ENCODE results near the gene NUAK1. TPM values are rescaled to one million over a fixed set of nuclear protein-coding genes. Genes with fewer than 3 reads are reported as not detected.

NUAK1 gene
- total RNA-seq, 1 experiment from 2014 or later, result 7.9 TPM

GRCh38 chr12:106072751-106073150, 66.0 kb downstream of the NUAK1 start:
- ChIA-PET POLR2A (ENCODE audit: unreplicated experiment) (no interaction called here), CTCF (no interaction called here)
- Histone ChIP-seq H3K9me3 (ENCODE audit: insufficient read depth, low read depth) (no peaks in the 10 kb centered on the region), H3K36me3 (ENCODE audit: low read depth) (peaks cover 17% of the 10 kb centered on the region), H3K4me2 (no peak overlapping the region), H2AFZ (no peak overlapping the region), H3K79me2 (ENCODE audit: low read depth) (no peaks in the 10 kb centered on the region), H3K4me3 (no peak overlapping the region), H3F3A (ENCODE audit: insufficient read depth, low read depth) (no peaks in the 10 kb centered on the region), H3K27me3 (ENCODE audit: insufficient read depth, low read depth) (no peaks in the 10 kb centered on the region), H3K9me2 (ENCODE audit: insufficient read depth) (no peaks in the 10 kb centered on the region), H4K20me1 (ENCODE audit: insufficient read depth) (no peaks in the 10 kb centered on the region), H3K27ac (no peak overlapping the region), H3K4me1 (replicated peaks; ENCODE audit: insufficient read depth) (no peaks in the 10 kb centered on the region)
- no TSS peak for BruUV-seq (replicated peaks)
- no peak for TF ChIP-seq EZH2 (IDR thresholded peaks at IDR 0.05; ENCODE audit: low read depth)
- TF ChIP-seq CTCF (conservative IDR thresholded peaks at IDR 0.05), result no peak
- DNase-seq, result no peak
- intact Hi-C loops (cut with micrococcal nuclease; ENCODE audit: unreplicated experiment), result no loop called here

- Histone ChIP-seq H3F3A (ENCODE audit: insufficient read depth, low read depth) (no peaks in the 10 kb centered on the region), H3K79me2 (ENCODE audit: low read depth) (no peaks in the 10 kb centered on the region), H3K27me3 (ENCODE audit: insufficient read depth, low read depth) (no peaks in the 10 kb centered on the region), H3K27ac (no peak overlapping the region), H3K9me2 (ENCODE audit: insufficient read depth) (no peaks in the 10 kb centered on the region), H3K4me1 (replicated peaks; ENCODE audit: insufficient read depth) (no peaks in the 10 kb centered on the region), H3K36me3 (ENCODE audit: low read depth) (peaks cover 23% of the 10 kb centered on the region), H4K20me1 (ENCODE audit: insufficient read depth) (no peaks in the 10 kb centered on the region), H2AFZ (no peak overlapping the region), H3K4me2 (no peak overlapping the region), H3K4me3 (no peak overlapping the region), H3K9me3 (ENCODE audit: insufficient read depth, low read depth) (no peaks in the 10 kb centered on the region)
- intact Hi-C loops (cut with micrococcal nuclease; ENCODE audit: unreplicated experiment), result no loop called here
- POLR2A ChIA-PET (ENCODE audit: unreplicated experiment), result no interaction called here
- BruUV-seq (replicated peaks), result no TSS peak
- no peak for DNase-seq
- CTCF ChIA-PET, result no interaction called here
- TF ChIP-seq EZH2 (IDR thresholded peaks at IDR 0.05; ENCODE audit: low read depth) (no peak), CTCF (conservative IDR thresholded peaks at IDR 0.05) (no peak)
Measured at GRCh38 chr12:106071686-106072085, 67.1 kb downstream of the NUAK1 start.

GRCh38 chr12:106070611-106071010, 68.1 kb downstream of the NUAK1 start:
- Histone ChIP-seq H4K20me1 (ENCODE audit: insufficient read depth) (no peaks in the 10 kb centered on the region), H3K4me1 (replicated peaks; ENCODE audit: insufficient read depth) (no peaks in the 10 kb centered on the region), H3K9me2 (ENCODE audit: insufficient read depth) (no peaks in the 10 kb centered on the region), H3K9me3 (ENCODE audit: insufficient read depth, low read depth) (no peaks in the 10 kb centered on the region), H3K79me2 (ENCODE audit: low read depth) (no peaks in the 10 kb centered on the region), H3K4me3 (no peak overlapping the region), H3K27ac (no peak overlapping the region), H2AFZ (no peak overlapping the region), H3F3A (ENCODE audit: insufficient read depth, low read depth) (no peaks in the 10 kb centered on the region), H3K4me2 (no peak overlapping the region), H3K36me3 (ENCODE audit: low read depth) (peaks cover 19% of the 10 kb centered on the region; the same call in 1 of the 2 replicates), H3K27me3 (ENCODE audit: insufficient read depth, low read depth) (no peaks in the 10 kb centered on the region)
- TF ChIP-seq CTCF (conservative IDR thresholded peaks at IDR 0.05), result no peak
- no peak for TF ChIP-seq EZH2 (IDR thresholded peaks at IDR 0.05; ENCODE audit: low read depth)
- POLR2A ChIA-PET (ENCODE audit: unreplicated experiment), result no interaction called here
- intact Hi-C loops (cut with micrococcal nuclease; ENCODE audit: unreplicated experiment), result no loop called here
- BruUV-seq (replicated peaks), result no TSS peak
- no peak for DNase-seq
- CTCF ChIA-PET, result no interaction called here
